Esophagus (tissue), 2 donors: ENCODE results near the gene SLC26A4. TPM values are rescaled to one million over a fixed set of nuclear protein-coding genes. Genes with fewer than 3 reads are reported as not detected.
"Not testable (repeated sequence)": the region's sequence is repeated elsewhere in the genome, so short reads cannot be mapped to it uniquely, and the experiment has no call there.

Source experiments
- H3K27ac ChIP-seq, 2 donors: one replicate each; pipeline ENCODE4 v1.5.1; 2013; ENCODE audit warnings: low read depth in 2 of 2, mild to moderate bottlenecking in 2 of 2, inconsistent platforms in 1 of 2, low read length in 1 of 2, moderate library complexity in 1 of 2
- H3K27me3 ChIP-seq, 2 donors: one replicate each; pipeline ENCODE4 v1.6.1; 2013; ENCODE audit warnings: low read length in 2 of 2, control low read depth in 1 of 2, mild to moderate bottlenecking in 1 of 2; ENCODE audit not compliant: insufficient read depth in 2 of 2, control insufficient read depth in 1 of 2
- H3K36me3 ChIP-seq, 2 donors: one replicate each; pipeline ENCODE4 v1.6.1; 2013; ENCODE audit warnings: low read length in 1 of 2; ENCODE audit not compliant: control insufficient read depth in 2 of 2, insufficient read depth in 2 of 2
- H3K4me1 ChIP-seq, 2 donors: one replicate each; pipeline ENCODE4 v1.6.1; 2013; ENCODE audit warnings: low read length in 1 of 2; ENCODE audit not compliant: control insufficient read depth in 2 of 2, insufficient read depth in 2 of 2
- H3K4me3 ChIP-seq, 2 donors: one replicate each; pipeline ENCODE4 v1.5.1; 2013; ENCODE audit warnings: low read length in 2 of 2, mild to moderate bottlenecking in 2 of 2, low read depth in 1 of 2, moderate library complexity in 1 of 2
- H3K9me3 ChIP-seq, 2 donors: one replicate each; pipeline ENCODE4 v1.6.1; 2013; ENCODE audit warnings: mild to moderate bottlenecking in 2 of 2, low read depth in 1 of 2, low read length in 1 of 2, moderate library complexity in 1 of 2; ENCODE audit not compliant: control insufficient read depth in 2 of 2, insufficient read depth in 1 of 2
- WGBS, 2 donors: extraction: QIAGEN DNeasy Blood & Tissue Kit; methylation state at CpG; one replicate each; pipeline ENCODE4 v1.1.7; 2013; 5-methylcytosine and 5-hydroxymethylcytosine counted together
- polyA plus RNA-seq, 2 donors: library from polyadenylated mRNA; stranded (reverse); fragments of 200-250 nt; gene quantifications; one replicate each; pipeline ENCODE4 v1.2.3, GENCODE V29; 2013
- donor health status: healthy with polysubstance abuse.
- donor health status: Bipolar disorder and iron deficiency.

Gene SLC26A4
- polyA plus RNA-seq, 2 donors, result 0.02 to 0.06 TPM

- WGBS, 2 donors, result 92% methylated on average over 8 of the region's 8 CpGs
- H3K27me3 ChIP-seq, result no peaks in the 10 kb centered on the region
- no peak overlapping the region for H3K4me3 ChIP-seq
- no peak overlapping the region for H3K27ac ChIP-seq
- H3K9me3 ChIP-seq, result no peaks in the 10 kb centered on the region
- no peaks in the 10 kb centered on the region for H3K4me1 ChIP-seq
- no peaks in the 10 kb centered on the region for H3K36me3 ChIP-seq
Observed at GRCh38 chr7:107630342-107630741, 30.3 kb upstream of the SLC26A4 start.

DNA sequence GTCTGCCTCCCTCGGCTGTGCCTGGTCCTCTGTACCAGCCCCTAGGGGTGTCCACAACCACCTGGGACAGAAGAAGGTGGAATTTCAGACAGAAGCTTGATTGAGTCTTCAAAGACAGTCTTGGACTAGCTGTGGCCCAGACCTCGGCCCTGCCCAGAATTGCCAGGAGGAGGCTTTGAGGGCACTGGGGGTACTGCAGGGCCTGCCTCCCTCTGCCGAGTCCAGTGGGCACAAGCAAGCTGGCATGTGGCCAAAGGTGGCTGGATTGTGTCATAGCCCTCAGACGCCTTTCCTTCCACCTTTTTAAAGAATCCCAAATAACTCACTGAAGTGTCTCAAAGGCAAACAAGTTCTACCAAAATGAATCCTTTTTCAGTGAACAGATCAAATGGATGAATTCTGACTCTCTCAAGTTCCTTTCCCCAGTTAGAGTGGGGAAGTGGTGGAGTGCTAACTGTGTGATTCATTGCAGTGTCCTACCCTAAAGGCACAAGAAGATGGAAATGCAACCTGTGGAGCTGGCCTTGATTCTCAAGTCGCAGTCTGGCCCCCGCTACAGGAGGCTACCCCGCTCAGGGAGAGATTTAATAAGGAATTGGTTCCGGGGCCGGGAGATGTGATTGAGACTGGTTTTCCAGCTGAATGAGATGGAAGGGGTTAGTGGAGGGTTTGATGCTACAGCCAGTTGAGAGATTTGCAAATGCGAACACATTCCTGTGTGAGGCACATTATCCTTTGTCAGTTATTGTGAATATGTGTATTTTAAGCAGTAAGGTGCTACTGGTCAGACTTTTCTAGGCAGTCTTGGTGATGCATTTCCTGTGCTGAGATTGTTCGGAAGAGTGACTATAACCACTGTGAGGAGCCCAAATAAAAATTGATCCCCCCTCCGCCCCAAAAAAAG lies 28.8 kb upstream of the SLC26A4 start:
- Histone ChIP-seq H3K4me1 (no peaks in the 10 kb centered on the region), H3K36me3 (no peaks in the 10 kb centered on the region), H3K27ac (no peak overlapping the region), H3K9me3 (no peaks in the 10 kb centered on the region), H3K4me3 (no peak overlapping the region), H3K27me3 (no peaks in the 10 kb centered on the region)
- 93 to 97% methylated on average over 12 of the region's 12 CpGs for WGBS, 2 donors

- 90 to 93% methylated on average over 2 of the region's 2 CpGs for WGBS, 2 donors
- H3K9me3 ChIP-seq, result no peaks in the 10 kb centered on the region
- H3K27ac ChIP-seq, result no peak overlapping the region
- H3K4me3 ChIP-seq, result no peak overlapping the region
- no peaks in the 10 kb centered on the region for H3K27me3 ChIP-seq
- no peaks in the 10 kb centered on the region for H3K4me1 ChIP-seq
- H3K36me3 ChIP-seq, result no peaks in the 10 kb centered on the region
Observed at GRCh38 chr7:107632492-107632865, 28.1 kb upstream of the SLC26A4 start.

DNA sequence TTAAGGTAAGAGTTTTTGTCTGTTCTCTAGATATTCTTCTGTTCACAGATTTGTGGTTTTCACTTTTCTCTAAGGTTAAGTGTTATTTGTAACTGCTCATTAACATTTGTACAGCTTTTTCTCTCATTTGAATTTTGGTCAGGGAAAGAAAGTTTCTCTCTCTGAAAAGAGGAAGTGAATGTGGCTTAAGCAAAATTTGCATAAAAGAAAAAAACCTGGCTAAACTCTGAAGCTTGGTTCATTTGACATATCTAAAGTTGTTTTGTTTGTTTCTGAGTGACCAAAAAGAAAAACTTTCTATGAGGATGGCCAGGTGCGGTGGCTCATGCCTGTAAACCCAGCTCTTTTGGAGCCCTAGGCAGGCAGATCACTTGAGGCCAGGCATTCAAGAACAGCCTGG lies 22.0 kb upstream of the SLC26A4 start:
- H3K27me3 ChIP-seq, result no peaks in the 10 kb centered on the region
- WGBS, 2 donors, result 85% methylated on average over 1 of the region's 1 CpG
- no peak overlapping the region for H3K27ac ChIP-seq
- no peaks in the 10 kb centered on the region for H3K9me3 ChIP-seq
- no peaks in the 10 kb centered on the region for H3K36me3 ChIP-seq
- H3K4me3 ChIP-seq, result no peak overlapping the region
- H3K4me1 ChIP-seq, result no peaks in the 10 kb centered on the region

- H3K4me1 ChIP-seq, H3K27ac ChIP-seq, H3K27me3 ChIP-seq, H3K4me3 ChIP-seq, H3K36me3 ChIP-seq, H3K9me3 ChIP-seq: not testable (repeated sequence)
- 97% methylated on average over 2 of the region's 2 CpGs for WGBS, 2 donors
Observed at GRCh38 chr7:107639070-107639469, 21.6 kb upstream of the SLC26A4 start.

GRCh38 chr7:107641676-107642075 lies 19.0 kb upstream of the SLC26A4 start:
- H3K27me3 ChIP-seq, result no peaks in the 10 kb centered on the region
- 78 to 85% methylated on average over 1 of the region's 1 CpG for WGBS, 2 donors

DNA sequence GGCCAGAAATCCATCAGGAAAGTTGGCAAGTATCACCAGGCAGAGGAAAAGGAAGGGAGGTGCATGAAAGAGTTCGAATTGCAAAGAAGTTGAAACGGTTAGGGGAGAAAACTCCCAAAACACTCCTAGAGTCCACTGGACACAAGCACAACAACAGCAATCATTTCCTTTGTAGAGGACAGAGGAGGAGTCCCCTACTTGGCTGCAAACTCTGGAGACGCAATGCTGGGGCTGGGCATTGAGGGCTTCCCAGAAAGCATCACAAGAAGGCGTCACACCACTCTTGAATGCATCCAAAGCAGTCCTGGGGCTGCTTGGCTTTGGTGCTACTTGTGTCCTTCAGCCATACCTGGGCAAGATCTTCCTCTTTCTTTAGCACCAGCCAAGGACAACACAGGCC lies 18.1 kb upstream of the SLC26A4 start:
- no peak overlapping the region for H3K4me3 ChIP-seq
- H3K36me3 ChIP-seq, result no peaks in the 10 kb centered on the region
- H3K9me3 ChIP-seq, result no peaks in the 10 kb centered on the region
- no peaks in the 10 kb centered on the region for H3K4me1 ChIP-seq
- 75 to 83% methylated on average over 4 of the region's 4 CpGs for WGBS, 2 donors
- H3K27ac ChIP-seq, result no peak overlapping the region
- H3K27me3 ChIP-seq, result no peaks in the 10 kb centered on the region

More at GRCh38 chr7:107641676-107642075, 19.0 kb upstream of the SLC26A4 start:
- H3K4me1 ChIP-seq, result no peaks in the 10 kb centered on the region
- H3K4me3 ChIP-seq, result no peak overlapping the region
- no peak overlapping the region for H3K27ac ChIP-seq
- H3K36me3 ChIP-seq, result no peaks in the 10 kb centered on the region
- H3K9me3 ChIP-seq, result no peaks in the 10 kb centered on the region

DNA sequence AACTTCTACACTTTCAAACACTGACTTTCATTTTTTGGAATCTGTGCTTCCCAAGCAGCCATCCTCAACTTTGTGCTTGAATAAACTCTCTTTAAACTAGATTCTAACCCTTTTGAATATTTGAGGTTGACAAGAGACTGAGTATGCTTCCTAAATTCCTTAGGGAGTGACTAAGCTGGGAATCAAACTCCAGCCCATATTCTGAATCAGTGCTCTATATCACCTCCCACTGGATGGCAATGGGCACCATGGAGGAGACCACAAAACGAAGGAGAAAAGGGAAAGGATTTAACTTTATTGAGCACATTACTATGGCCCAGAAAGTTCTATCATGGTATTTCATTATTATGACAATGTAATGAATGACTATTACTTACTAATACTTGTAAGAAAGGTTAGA lies 17.2 kb upstream of the SLC26A4 start:
- no peaks in the 10 kb centered on the region for H3K27me3 ChIP-seq
- no peak overlapping the region for H3K27ac ChIP-seq
- no peak overlapping the region for H3K4me3 ChIP-seq
- no peaks in the 10 kb centered on the region for H3K4me1 ChIP-seq
- no peaks in the 10 kb centered on the region for H3K9me3 ChIP-seq
- no peaks in the 10 kb centered on the region for H3K36me3 ChIP-seq
- 73 to 83% methylated on average over 1 of the region's 1 CpG for WGBS, 2 donors

- H3K9me3 ChIP-seq, result no peaks in the 10 kb centered on the region
- H3K4me1 ChIP-seq, result no peaks in the 10 kb centered on the region
- 62 to 89% methylated on average over 1 of the region's 1 CpG for WGBS, 2 donors
Observed at GRCh38 chr7:107643938-107644308, 16.7 kb upstream of the SLC26A4 start.

DNA sequence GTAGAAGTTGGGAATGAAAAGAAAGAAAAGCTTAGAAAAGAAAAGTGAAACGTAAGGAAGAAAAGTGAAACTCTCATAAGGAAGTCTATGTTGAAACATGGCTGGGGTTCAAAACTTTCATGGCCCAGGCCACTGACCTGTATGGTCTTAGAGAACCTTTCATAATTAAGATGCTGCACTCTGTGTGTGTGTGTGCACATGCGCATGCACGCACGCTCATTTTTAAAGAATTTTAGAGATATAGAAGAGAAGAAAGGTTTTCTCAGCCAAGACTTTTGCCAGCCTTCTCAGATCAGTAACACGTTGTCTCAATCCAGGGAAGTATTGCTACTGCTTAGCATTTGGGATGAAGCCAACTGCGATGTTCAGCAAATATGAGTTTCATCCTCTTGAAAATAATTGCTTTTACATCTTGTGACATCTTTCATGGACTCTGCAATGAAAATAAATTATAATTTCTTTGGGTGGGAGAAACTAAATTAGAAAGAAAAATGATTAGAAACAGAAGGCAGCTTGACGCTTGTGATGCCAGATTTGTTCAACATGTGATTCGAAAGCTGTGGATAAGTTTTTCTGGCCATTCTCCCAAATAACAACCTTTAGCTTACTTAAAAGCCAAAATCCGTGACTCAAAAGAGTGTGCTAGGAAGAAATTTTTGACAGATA lies 16.2 kb upstream of the SLC26A4 start:
- no peak overlapping the region for H3K4me3 ChIP-seq
- H3K27ac ChIP-seq, result no peak overlapping the region
- WGBS, 2 donors, result 45 to 60% methylated on average over 9 of the region's 9 CpGs
- no peaks in the 10 kb centered on the region for H3K27me3 ChIP-seq
- no peaks in the 10 kb centered on the region for H3K36me3 ChIP-seq
- H3K4me1 ChIP-seq, result no peaks in the 10 kb centered on the region
- H3K9me3 ChIP-seq, result no peaks in the 10 kb centered on the region

More at GRCh38 chr7:107643938-107644308, 16.7 kb upstream of the SLC26A4 start:
- Histone ChIP-seq H3K4me3 (no peak overlapping the region), H3K27ac (no peak overlapping the region), H3K36me3 (no peaks in the 10 kb centered on the region), H3K27me3 (no peaks in the 10 kb centered on the region)
